WERI-Rb-1 (cell line): ENCODE data around the gene CDR2L.

Experiments
- DNase-seq: peaks from one replicate; pipeline ENCODE4 v3.0.0-alpha.2; 2020
- H3K27ac ChIP-seq: fragments of 250-450 bp; sonication (Bioruptor Pico); 2 replicates; pipeline ENCODE4 v1.5.1; 2020; ENCODE audit warnings: mild to moderate bottlenecking, moderate library complexity
- H3K27me3 ChIP-seq: fragments of 250-450 bp; sonication (Bioruptor Pico); 2 replicates; pipeline ENCODE4 v1.5.1; 2021; ENCODE audit warnings: mild to moderate bottlenecking, low read depth, moderate library complexity; ENCODE audit not compliant: insufficient read depth, severe bottlenecking
- H3K36me3 ChIP-seq: fragments of 250-450 bp; sonication (Bioruptor Pico); 2 replicates; pipeline ENCODE4 v1.5.1; 2020; ENCODE audit warnings: mild to moderate bottlenecking, moderate library complexity
- H3K4me3 ChIP-seq: 2 replicates; pipeline ENCODE4 v1.5.1; 2011; ENCODE audit warnings: low read depth, mild to moderate bottlenecking, control low read depth, low read length
- H3K9me3 ChIP-seq: fragments of 250-450 bp; sonication (Bioruptor Pico); 2 replicates; pipeline ENCODE4 v1.5.1; 2021; ENCODE audit warnings: mild to moderate bottlenecking, moderate library complexity; ENCODE audit not compliant: severe bottlenecking
- TF ChIP-seq, protein P1 (sequence below): IDR thresholded peaks from 2 replicates; pipeline ENCODE4 v1.5.1; 2011; ENCODE audit warnings: low read depth, mild to moderate bottlenecking, control low read depth, inconsistent platforms, low read length

Gene CDR2L

DNA sequence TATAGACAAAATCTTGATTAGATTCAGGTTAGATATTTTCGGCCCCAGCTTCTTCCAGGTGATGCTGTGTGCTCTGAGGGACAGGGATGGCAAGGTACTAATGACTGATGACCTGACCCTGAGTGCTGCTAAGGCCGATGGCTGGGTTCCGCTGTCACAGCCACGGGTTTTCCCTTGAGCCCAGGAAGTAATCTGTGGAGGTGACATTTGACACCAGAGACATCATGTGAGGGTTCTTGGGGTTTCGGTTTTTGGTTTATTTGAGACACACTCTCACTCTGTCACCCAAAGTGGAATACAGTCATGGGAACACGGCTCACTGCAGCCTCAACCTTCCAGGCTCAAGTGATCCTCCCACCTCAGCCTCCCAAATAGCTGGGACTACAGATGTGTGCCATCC is 41.9 kb upstream of the CDR2L start:
- TF ChIP-seq, protein P1, sequence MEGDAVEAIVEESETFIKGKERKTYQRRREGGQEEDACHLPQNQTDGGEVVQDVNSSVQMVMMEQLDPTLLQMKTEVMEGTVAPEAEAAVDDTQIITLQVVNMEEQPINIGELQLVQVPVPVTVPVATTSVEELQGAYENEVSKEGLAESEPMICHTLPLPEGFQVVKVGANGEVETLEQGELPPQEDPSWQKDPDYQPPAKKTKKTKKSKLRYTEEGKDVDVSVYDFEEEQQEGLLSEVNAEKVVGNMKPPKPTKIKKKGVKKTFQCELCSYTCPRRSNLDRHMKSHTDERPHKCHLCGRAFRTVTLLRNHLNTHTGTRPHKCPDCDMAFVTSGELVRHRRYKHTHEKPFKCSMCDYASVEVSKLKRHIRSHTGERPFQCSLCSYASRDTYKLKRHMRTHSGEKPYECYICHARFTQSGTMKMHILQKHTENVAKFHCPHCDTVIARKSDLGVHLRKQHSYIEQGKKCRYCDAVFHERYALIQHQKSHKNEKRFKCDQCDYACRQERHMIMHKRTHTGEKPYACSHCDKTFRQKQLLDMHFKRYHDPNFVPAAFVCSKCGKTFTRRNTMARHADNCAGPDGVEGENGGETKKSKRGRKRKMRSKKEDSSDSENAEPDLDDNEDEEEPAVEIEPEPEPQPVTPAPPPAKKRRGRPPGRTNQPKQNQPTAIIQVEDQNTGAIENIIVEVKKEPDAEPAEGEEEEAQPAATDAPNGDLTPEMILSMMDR: no peak
- H3K9me3 ChIP-seq: no peaks in the 10 kb centered on the region
- no peak for DNase-seq
- H3K36me3 ChIP-seq: peaks cover 73% of the 10 kb centered on the region
- H3K4me3 ChIP-seq: no peak overlapping the region
- H3K27me3 ChIP-seq: no peaks in the 10 kb centered on the region
- H3K27ac ChIP-seq: no peak overlapping the region

DNA sequence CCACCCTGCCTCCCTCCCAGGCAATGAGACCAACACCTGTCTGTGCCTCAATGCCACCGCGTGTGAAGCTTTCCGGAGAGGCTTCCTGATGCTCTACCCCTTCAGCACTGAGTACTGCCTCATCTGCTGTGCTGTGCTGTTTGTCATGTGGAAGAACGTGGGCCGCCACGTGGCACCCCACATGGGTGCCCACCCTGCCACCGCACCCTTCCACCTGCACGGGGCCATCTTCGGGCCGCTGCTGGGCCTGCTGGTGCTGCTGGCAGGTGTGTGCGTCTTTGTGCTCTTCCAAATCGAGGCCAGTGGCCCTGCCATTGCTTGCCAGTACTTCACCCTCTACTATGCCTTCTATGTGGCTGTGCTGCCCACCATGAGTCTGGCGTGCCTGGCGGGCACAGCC is 40.8 kb upstream of the CDR2L start:
- Histone ChIP-seq H3K27ac (no peak overlapping the region), H3K4me3 (no peak overlapping the region), H3K27me3 (no peaks in the 10 kb centered on the region), H3K9me3 (no peaks in the 10 kb centered on the region), H3K36me3 (peaks cover 62% of the 10 kb centered on the region)
- TF ChIP-seq, protein P1: no peak
- DNase-seq: no peak

DNA sequence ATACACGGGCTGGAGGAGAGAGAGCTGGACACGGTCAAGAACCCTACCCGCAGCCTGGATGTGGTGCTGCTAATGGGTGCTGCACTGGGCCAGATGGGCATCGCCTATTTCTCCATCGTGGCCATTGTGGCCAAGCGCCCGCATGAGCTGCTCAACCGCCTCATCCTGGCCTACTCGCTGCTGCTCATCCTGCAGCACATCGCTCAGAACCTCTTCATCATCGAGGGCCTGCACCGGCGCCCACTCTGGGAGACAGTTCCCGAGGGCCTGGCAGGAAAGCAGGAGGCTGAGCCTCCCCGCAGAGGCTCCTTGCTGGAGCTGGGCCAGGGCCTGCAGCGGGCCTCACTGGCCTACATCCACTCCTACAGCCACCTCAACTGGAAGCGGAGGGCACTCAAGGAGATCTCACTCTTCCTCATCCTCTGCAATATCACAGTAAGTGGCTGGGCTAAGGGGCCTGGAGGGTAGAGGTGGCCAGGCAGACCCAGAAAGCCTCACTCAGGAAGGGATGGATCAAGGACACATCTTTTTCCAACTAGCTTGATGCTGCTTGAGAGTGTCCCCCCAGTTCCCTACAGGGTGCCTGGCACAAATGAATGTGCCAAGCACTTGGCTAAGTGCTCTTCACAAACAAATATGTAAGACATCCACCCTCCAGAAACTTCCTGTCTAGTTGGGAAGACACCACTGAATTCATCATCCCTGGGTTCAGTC is 40.2 kb upstream of the CDR2L start:
- TF ChIP-seq, protein P1: no peak
- Histone ChIP-seq H3K27me3 (no peaks in the 10 kb centered on the region), H3K4me3 (no peak overlapping the region), H3K27ac (no peak overlapping the region), H3K9me3 (no peaks in the 10 kb centered on the region), H3K36me3 (peaks cover 56% of the 10 kb centered on the region)
- DNase-seq: no peak

DNA sequence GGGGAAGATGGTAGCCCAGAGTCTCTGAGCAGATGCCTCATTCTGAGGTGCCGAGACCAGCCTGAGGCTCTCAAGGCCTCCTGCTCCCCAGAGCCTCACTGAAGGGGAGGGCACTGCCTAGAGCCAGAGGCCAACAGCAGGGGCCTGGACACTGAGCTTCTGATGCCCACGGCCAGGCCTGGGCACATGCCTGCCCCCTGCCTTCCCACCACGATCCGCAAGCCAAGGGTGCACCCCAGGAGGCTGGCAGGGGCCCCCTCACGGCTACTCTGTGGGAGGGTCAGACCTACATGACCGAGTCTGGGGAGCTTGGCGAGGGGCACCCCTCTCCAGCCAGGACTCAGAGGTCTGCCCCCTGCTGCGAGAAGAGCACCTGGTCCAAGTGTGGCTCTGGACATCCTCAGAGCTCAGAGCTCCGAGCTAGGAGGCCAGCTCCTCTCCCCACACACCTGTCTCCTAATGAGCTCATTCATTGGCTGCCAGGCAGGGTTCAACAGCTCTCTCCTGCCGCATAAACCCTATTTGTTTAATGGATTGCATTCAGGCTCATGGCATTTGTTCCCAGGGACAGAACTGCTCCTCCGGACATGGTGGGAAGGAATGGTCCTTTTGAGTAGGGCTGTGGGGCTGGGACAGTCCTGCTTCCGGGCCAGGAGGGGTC is 37.8 kb upstream of the CDR2L start:
- H3K4me3 ChIP-seq: no peak overlapping the region
- TF ChIP-seq, protein P1: no peak
- no peak for DNase-seq
- no peak overlapping the region for H3K27ac ChIP-seq
- no peaks in the 10 kb centered on the region for H3K9me3 ChIP-seq
- peaks cover 35% of the 10 kb centered on the region for H3K36me3 ChIP-seq
- no peaks in the 10 kb centered on the region for H3K27me3 ChIP-seq

DNA sequence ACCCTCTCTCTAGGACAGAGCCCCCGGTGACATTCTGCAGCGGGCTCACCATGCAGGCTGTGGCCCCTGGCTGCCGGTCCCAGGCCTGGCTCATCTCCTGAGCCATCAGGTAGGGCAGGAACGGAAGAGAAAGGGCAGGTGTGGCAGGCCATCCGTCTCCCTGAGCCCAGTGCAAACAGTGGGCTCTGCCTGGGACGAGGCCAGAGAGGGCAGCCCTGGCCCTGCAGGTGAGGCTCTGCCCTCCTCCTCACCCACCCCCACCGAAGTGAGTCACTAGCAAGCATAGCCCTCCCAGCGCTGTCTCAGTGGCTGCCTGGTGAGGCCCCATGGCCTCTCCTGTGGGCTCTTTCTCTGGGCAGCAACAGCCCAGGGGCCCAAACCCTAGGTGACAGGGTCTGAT is 37.2 kb upstream of the CDR2L start:
- H3K9me3 ChIP-seq: no peaks in the 10 kb centered on the region
- TF ChIP-seq, protein P1: no peak
- H3K4me3 ChIP-seq: no peak overlapping the region
- no peak overlapping the region; the same call in 1 of the 2 replicates for H3K27ac ChIP-seq
- H3K27me3 ChIP-seq: no peaks in the 10 kb centered on the region
- peaks cover 29% of the 10 kb centered on the region for H3K36me3 ChIP-seq
- DNase-seq: no peak

DNA sequence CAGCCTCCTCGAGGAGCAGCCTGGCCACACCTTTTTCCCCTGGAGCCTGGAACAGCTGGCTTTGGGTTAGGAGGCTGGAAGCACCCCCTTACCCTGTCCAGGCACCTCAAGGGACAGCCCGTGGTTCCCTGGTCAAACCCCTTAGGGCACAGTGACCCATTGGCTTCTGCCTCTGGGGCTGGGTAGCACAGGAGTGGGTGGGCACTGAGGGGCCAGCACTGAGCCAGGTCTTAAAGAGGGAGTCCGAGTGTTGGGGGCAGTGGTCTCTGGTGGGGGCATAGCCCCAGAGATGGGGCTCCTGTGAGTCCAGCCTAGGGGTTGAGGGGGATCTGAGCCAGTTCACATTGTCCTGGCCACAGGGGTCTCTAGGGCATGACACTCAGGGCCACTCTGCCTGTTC is 36.4 kb upstream of the CDR2L start:
- Histone ChIP-seq H3K4me3 (no peak overlapping the region), H3K9me3 (no peaks in the 10 kb centered on the region), H3K36me3 (peaks cover 25% of the 10 kb centered on the region), H3K27ac (no peak overlapping the region), H3K27me3 (no peaks in the 10 kb centered on the region)
- TF ChIP-seq, protein P1: no peak
- DNase-seq: no peak
